GM23248 (cell line): ENCODE measurements around the gene DGKB.

Source experiments
- EZH2 ChIP-seq: fragments of 200-600 bp; sonication (generic); IDR thresholded peaks from 2 replicates; pipeline ENCODE4 v1.6.1; 2018; ENCODE audit warnings: antibody characterized with exemption, mild to moderate bottlenecking; ENCODE audit not compliant: insufficient read depth, poor library complexity, severe bottlenecking
- EZH2phosphoT487 ChIP-seq: fragments of 200-600 bp; sonication (generic); IDR thresholded peaks from 2 replicates; pipeline ENCODE4 v1.6.1; 2018; ENCODE audit warnings: antibody characterized with exemption, moderate library complexity, mild to moderate bottlenecking, low read depth; ENCODE audit not compliant: insufficient read depth

GRCh38 chr7:14787551-14787950 is 115.0 kb downstream of the DGKB start:
- TF ChIP-seq EZH2phosphoT487 (no peak), EZH2 (no peak)
